Mesendoderm (in vitro differentiated cells): ENCODE measurements around the gene TMEM182.

Source experiments
- DNase-seq: peaks from one replicate; pipeline ENCODE4 v3.0.0; 2013
- H2AK5ac ChIP-seq: 2 replicates; pipeline ENCODE4 v1.6.1; 2013; ENCODE audit warnings: low read length, inconsistent platforms
- H2BK120ac ChIP-seq: 2 replicates; pipeline ENCODE4 v1.6.1; 2013; ENCODE audit warnings: low read depth, mild to moderate bottlenecking, low read length, moderate library complexity, mixed read lengths
- H2BK15ac ChIP-seq: replicated peaks from 2 replicates; pipeline ENCODE4 v1.6.1; 2013; ENCODE audit warnings: low read depth, mild to moderate bottlenecking, moderate library complexity
- H2BK5ac ChIP-seq: 2 replicates; pipeline ENCODE4 v1.6.1; 2013; ENCODE audit warnings: low read length, inconsistent platforms
- H3K18ac ChIP-seq: 2 replicates; pipeline ENCODE4 v1.6.1; 2013; ENCODE audit warnings: mild to moderate bottlenecking, low read length, mixed read lengths
- H3K23ac ChIP-seq: one replicate; pipeline ENCODE4 v1.6.1; 2013; ENCODE audit warnings: low read length
- H3K27ac ChIP-seq: 2 replicates; pipeline ENCODE4 v1.5.1; 2013; ENCODE audit warnings: low read depth, mild to moderate bottlenecking, inconsistent platforms, low read length, moderate library complexity
- H3K27me3 ChIP-seq: 2 replicates; pipeline ENCODE4 v1.6.1; 2013; ENCODE audit warnings: low read length, control low read depth, mild to moderate bottlenecking, inconsistent platforms; ENCODE audit not compliant: insufficient read depth, poor library complexity
- H3K36me3 ChIP-seq: 2 replicates; pipeline ENCODE4 v1.6.1; 2013; ENCODE audit warnings: low read length, inconsistent platforms; ENCODE audit not compliant: control insufficient read depth, insufficient read depth
- H3K4ac ChIP-seq: one replicate; pipeline ENCODE4 v1.6.1; 2013; ENCODE audit warnings: low read depth, mild to moderate bottlenecking, low read length, moderate library complexity
- H3K4me1 ChIP-seq: 2 replicates; pipeline ENCODE4 v1.6.1; 2013; ENCODE audit warnings: low read depth, low read length, inconsistent platforms; ENCODE audit not compliant: control insufficient read depth
- H3K4me2 ChIP-seq: 2 replicates; pipeline ENCODE4 v1.6.1; 2013; ENCODE audit warnings: low read length
- H3K4me3 ChIP-seq: 2 replicates; pipeline ENCODE4 v1.5.1; 2013; ENCODE audit warnings: mild to moderate bottlenecking, low read length
- H3K56ac ChIP-seq: one replicate; pipeline ENCODE4 v1.6.1; 2013; ENCODE audit warnings: low read length
- H3K79me1 ChIP-seq: 2 replicates; pipeline ENCODE4 v1.6.1; 2013; ENCODE audit warnings: low read length, inconsistent platforms
- H3K79me2 ChIP-seq: 2 replicates; pipeline ENCODE4 v1.6.1; 2013; ENCODE audit warnings: mild to moderate bottlenecking, low read length; ENCODE audit not compliant: control insufficient read depth, insufficient read depth
- H3K9ac ChIP-seq: 2 replicates; pipeline ENCODE4 v1.6.1; 2013; ENCODE audit warnings: low read length, inconsistent platforms
- H4K5ac ChIP-seq: one replicate; pipeline ENCODE4 v1.6.1; 2013; ENCODE audit warnings: low read length
- H4K8ac ChIP-seq: one replicate; pipeline ENCODE4 v1.6.1; 2013; ENCODE audit warnings: low read depth, mild to moderate bottlenecking, control low read depth, low read length, moderate library complexity
- WGBS: extraction: QIAGEN DNeasy Blood & Tissue Kit; methylation state at CpG from one replicate; pipeline ENCODE4 v1.1.7; 2013; ENCODE audit warnings: low lambda C conversion rate, missing lambda C conversion rate; ENCODE audit not compliant: insufficient coverage; ENCODE audit errors: extremely low coverage; 5-methylcytosine and 5-hydroxymethylcytosine counted together

TMEM182 gene

GRCh38 chr2:102832789-102833188 lies 71.0 kb downstream of the TMEM182 start:
- Histone ChIP-seq H3K4ac (no peak overlapping the region), H3K36me3 (no peaks in the 10 kb centered on the region), H3K27me3 (no peaks in the 10 kb centered on the region), H3K4me1 (no peaks in the 10 kb centered on the region), H3K18ac (no peak overlapping the region), H4K5ac (no peak overlapping the region), H3K4me2 (no peak overlapping the region), H3K79me1 (no peaks in the 10 kb centered on the region), H3K9ac (no peak overlapping the region), H4K8ac (no peak overlapping the region), H3K56ac (no peak overlapping the region), H2AK5ac (no peak overlapping the region), H3K4me3 (no peak overlapping the region), H2BK5ac (no peak overlapping the region), H3K23ac (no peak overlapping the region), H2BK15ac (no peak overlapping the region), H2BK120ac (no peak overlapping the region), H3K27ac (no peak overlapping the region), H3K79me2 (no peaks in the 10 kb centered on the region)
- WGBS, result no CpG with 5 or more reads among the region's 2 CpGs
- no peak for DNase-seq

- Histone ChIP-seq H3K79me1 (no peaks in the 10 kb centered on the region), H2BK5ac (no peak overlapping the region), H3K23ac (no peak overlapping the region), H3K27ac (no peak overlapping the region), H2BK120ac (no peak overlapping the region), H3K27me3 (no peaks in the 10 kb centered on the region), H2AK5ac (no peak overlapping the region), H3K4ac (no peak overlapping the region), H4K8ac (no peak overlapping the region), H3K79me2 (no peaks in the 10 kb centered on the region), H3K36me3 (no peaks in the 10 kb centered on the region), H3K4me1 (no peaks in the 10 kb centered on the region), H3K9ac (no peak overlapping the region), H3K4me2 (no peak overlapping the region), H3K18ac (no peak overlapping the region), H3K4me3 (no peak overlapping the region), H3K56ac (no peak overlapping the region), H2BK15ac (no peak overlapping the region), H4K5ac (no peak overlapping the region)
- WGBS, result no CpG with 5 or more reads among the region's 6 CpGs
- DNase-seq, result no peak
Measured at GRCh38 chr2:102834523-102835273, 72.9 kb downstream of the TMEM182 start.

DNA sequence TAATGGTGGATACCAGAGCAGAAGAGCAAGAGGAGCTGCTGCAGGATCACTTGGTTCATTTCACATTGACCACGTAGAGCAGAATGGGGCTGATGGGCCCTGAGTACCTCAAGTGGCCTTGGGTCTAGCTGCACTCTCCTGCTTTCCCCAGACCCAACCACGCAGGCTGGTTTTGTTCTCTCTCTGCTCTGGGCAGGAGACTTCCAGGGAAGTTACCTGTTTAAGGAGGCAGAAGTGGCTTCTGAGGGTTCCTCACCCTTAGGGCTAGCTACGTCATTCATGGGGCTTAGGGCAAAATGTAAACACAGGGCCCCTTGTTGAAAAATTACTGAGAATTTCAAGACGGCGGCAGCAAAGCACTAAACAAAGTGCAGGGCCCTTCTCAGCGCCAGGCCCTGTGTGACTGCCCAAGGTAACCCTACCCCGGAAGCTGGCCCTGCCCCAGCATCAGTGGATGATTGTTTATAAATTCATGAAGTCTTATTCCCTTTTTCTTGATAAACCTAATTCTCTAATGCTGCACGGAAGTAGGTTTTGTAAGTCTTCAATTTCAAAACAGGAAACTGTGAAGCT lies 75.9 kb downstream of the TMEM182 start:
- H3K4ac ChIP-seq, result no peak overlapping the region

DNA sequence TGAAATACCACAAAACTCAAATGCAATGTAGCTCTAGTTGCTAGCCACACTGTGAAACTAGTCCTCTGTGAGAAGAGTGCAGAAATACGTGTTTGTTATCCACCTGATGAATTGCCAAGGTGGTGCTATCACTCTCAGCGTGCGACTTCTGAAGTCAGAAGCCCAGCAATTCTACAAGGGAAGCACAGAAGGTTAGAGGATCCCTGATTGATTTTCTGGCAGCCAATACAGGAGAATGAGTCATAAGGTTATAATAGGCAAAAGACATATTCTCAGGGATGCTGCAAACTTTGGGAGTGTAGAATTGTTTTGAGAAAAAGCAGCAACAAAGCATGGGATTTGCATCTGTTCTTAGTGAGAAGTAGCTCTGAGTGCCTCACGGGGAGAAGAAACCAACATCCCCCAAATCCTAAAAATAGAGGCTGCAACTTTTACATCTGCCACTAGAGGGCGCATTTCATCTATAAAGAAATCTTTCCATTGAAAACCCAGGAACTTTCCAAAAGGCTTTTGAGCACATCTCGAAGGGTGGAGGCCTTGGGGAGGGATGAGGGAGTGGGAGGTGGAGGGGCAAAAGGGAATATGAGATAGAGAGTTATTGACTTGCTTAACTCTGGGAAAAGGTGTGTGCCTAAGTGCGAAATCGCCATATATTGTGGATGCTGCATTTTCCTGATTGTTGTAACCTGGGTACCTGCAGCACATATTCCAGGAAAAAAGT lies 78.0 kb downstream of the TMEM182 start:
- no peak overlapping the region for H3K27ac ChIP-seq
- H4K5ac ChIP-seq, result no peak overlapping the region
- H3K79me1 ChIP-seq, result no peaks in the 10 kb centered on the region
- H3K36me3 ChIP-seq, result no peaks in the 10 kb centered on the region
- peak; percentile 69 for DNase-seq
- no peak overlapping the region for H4K8ac ChIP-seq
- no peak overlapping the region for H3K23ac ChIP-seq
- no peak overlapping the region for H3K18ac ChIP-seq
- H3K4me1 ChIP-seq, result no peaks in the 10 kb centered on the region
- WGBS, result no CpG with 5 or more reads among the region's 8 CpGs
- no peak overlapping the region for H2BK15ac ChIP-seq
- no peaks in the 10 kb centered on the region for H3K79me2 ChIP-seq
- H2BK5ac ChIP-seq, result no peak overlapping the region
- no peaks in the 10 kb centered on the region for H3K27me3 ChIP-seq
- no peak overlapping the region for H3K4me3 ChIP-seq
- H2BK120ac ChIP-seq, result no peak overlapping the region
- H3K56ac ChIP-seq, result no peak overlapping the region
- no peak overlapping the region for H3K9ac ChIP-seq
- no peak overlapping the region for H3K4me2 ChIP-seq
- H2AK5ac ChIP-seq, result no peak overlapping the region
- no peak overlapping the region for H3K4ac ChIP-seq

More for the DNA sequence above, 75.9 kb downstream of the TMEM182 start:
- no peak overlapping the region for H2BK120ac ChIP-seq
- no peak overlapping the region for H2AK5ac ChIP-seq
- no peak overlapping the region for H3K56ac ChIP-seq
- H3K18ac ChIP-seq, result no peak overlapping the region
- no peak overlapping the region for H3K9ac ChIP-seq
- no peak overlapping the region for H3K23ac ChIP-seq
- no peaks in the 10 kb centered on the region for H3K4me1 ChIP-seq
- H4K5ac ChIP-seq, result no peak overlapping the region
- H3K27me3 ChIP-seq, result no peaks in the 10 kb centered on the region
- no peaks in the 10 kb centered on the region for H3K79me2 ChIP-seq
- H3K4me2 ChIP-seq, result no peak overlapping the region
- no peak overlapping the region for H4K8ac ChIP-seq
- H3K79me1 ChIP-seq, result no peaks in the 10 kb centered on the region
- DNase-seq, result no peak
- no peak overlapping the region for H2BK15ac ChIP-seq
- no peak overlapping the region for H2BK5ac ChIP-seq
- H3K4me3 ChIP-seq, result no peak overlapping the region
- H3K36me3 ChIP-seq, result no peaks in the 10 kb centered on the region
- H3K27ac ChIP-seq, result no peak overlapping the region
- WGBS, result no CpG with 5 or more reads among the region's 8 CpGs

- Histone ChIP-seq H3K23ac (no peak overlapping the region), H3K4me1 (no peaks in the 10 kb centered on the region), H2BK5ac (no peak overlapping the region), H3K4me2 (no peak overlapping the region), H4K8ac (no peak overlapping the region), H3K27me3 (no peaks in the 10 kb centered on the region), H3K9ac (no peak overlapping the region), H3K27ac (no peak overlapping the region), H3K36me3 (no peaks in the 10 kb centered on the region), H3K79me1 (no peaks in the 10 kb centered on the region), H2AK5ac (no peak overlapping the region), H2BK120ac (no peak overlapping the region), H3K18ac (no peak overlapping the region), H2BK15ac (no peak overlapping the region), H3K4ac (no peak overlapping the region), H3K79me2 (no peaks in the 10 kb centered on the region), H3K4me3 (no peak overlapping the region), H4K5ac (no peak overlapping the region), H3K56ac (no peak overlapping the region)
- WGBS, result no CpG with 5 or more reads among the region's 19 CpGs
- DNase-seq, result peak; percentile 86
Measured at GRCh38 chr2:102841107-102841840, 79.4 kb downstream of the TMEM182 start.
